ENCODE measurements around the gene TOMM34. TPM values are rescaled to one million over a fixed set of nuclear protein-coding genes. Genes with fewer than 3 reads are reported as not detected.

Gene TOMM34
- total and polyA plus RNA-seq, 7 experiments from 2014 or later, result 7.0 to 30.2 (median 8.8) TPM

GRCh38 chr20:44967207-44967807 is 7.1 kb upstream of the TOMM34 start:
- intact Hi-C loops (cut with micrococcal nuclease), result loop anchor here (1.0 to 10.0 kb wide), 7 partner anchors 23 to 757 kb away; partner anchors contain the start of genes SYS1 (in 2 of the 2), ADA (in 1 of the 2) and OSER1 (in 1 of the 2)
- peak in 8 of 9 donors; percentile 10 to 68 (median 60) for DNase-seq
- Histone ChIP-seq H3K9me3 (ENCODE audit: control insufficient read depth in 2 of 3, low read length in 3 of 3) (no peaks in the 10 kb centered on the region), H3K27ac (ENCODE audit: low read depth, low read length) (peak overlapping the region; percentile 91), H3K4me3 (ENCODE audit: low read length) (peak overlapping the region; percentile 75), H3K4me1 (ENCODE audit: control insufficient read depth in 2 of 2, insufficient read depth in 2 of 2, low read length in 2 of 2) (peaks cover 20 to 24% of the 10 kb centered on the region in 2 donors), H3K36me3 (ENCODE audit: control insufficient read depth in 2 of 3, insufficient read depth in 3 of 3, low read length in 3 of 3) (peaks cover 0 to 10% (median 4%) of the 10 kb centered on the region in 3 experiments), H3K27me3 (ENCODE audit: control insufficient read depth in 2 of 2, insufficient read depth in 2 of 2, low read length in 2 of 2) (no peaks in the 10 kb centered on the region)
- no peaks in the 10 kb centered on the region for H3K27me3 Mint-ChIP-seq
- H3K4me3 Mint-ChIP-seq, result peak overlapping the region; percentile 93 to 100 (median 95)
- H3K4me1 Mint-ChIP-seq, result peaks cover 32 to 56% (median 54%) of the 10 kb centered on the region in 7 donors
- ATAC-seq, result peak; percentile 47
- H3K36me3 Mint-ChIP-seq, result peaks cover 8 to 35% (median 11%) of the 10 kb centered on the region in 5 donors
- ChIA-PET POLR2A (interaction anchor here (0.6 to 7.6 kb wide), 21 partner anchors 10 to 446 kb away, joined by 3 to 190 read pairs (median 4); partner anchors contain the start of genes ADA and YWHAB), CTCF (interaction anchor here (0.6 to 4.0 kb wide), 4 partner anchors 11 to 583 kb away, joined by 3 to 28 read pairs (median 6); no protein-coding TSS in a partner anchor)
- H3K9me3 Mint-ChIP-seq, result peaks cover 0 to 1% (median 0%) of the 10 kb centered on the region in 11 donors
- peak overlapping the region; percentile 80 to 98 (median 88) for H3K27ac Mint-ChIP-seq

GRCh38 chr20:44966030-44966961 is 6.1 kb upstream of the TOMM34 start, which contains the start of gene STK4:
Gene STK4 (plus strand): TSS chr20:44966512. CDS start chr20:44966569, 57 bp downstream.
- POLR2A ChIA-PET, result interaction anchor here (0.6 to 7.6 kb wide), 17 partner anchors 12 to 756 kb away, joined by 3 to 190 read pairs (median 4); partner anchors contain the start of genes ADA, OSER1 and YWHAB

GRCh38 chr20:44965651-44966029 is 5.4 kb upstream of the TOMM34 start:
- intact Hi-C loops (cut with micrococcal nuclease), result loop anchor here (1.0 to 10.0 kb wide), 12 partner anchors 14 to 755 kb away; partner anchors contain the start of genes OSER1 (in 2 of the 2), SYS1 (in 2 of the 2), ADA (in 1 of the 2) and PABPC1L (in 1 of the 2)
- no peaks in the 10 kb centered on the region for H3K27me3 ChIP-seq (ENCODE audit: control insufficient read depth in 2 of 2, insufficient read depth in 2 of 2, low read length in 2 of 2)
- H3K36me3 ChIP-seq (ENCODE audit: control insufficient read depth in 2 of 3, insufficient read depth in 3 of 3, low read length in 3 of 3), result peaks cover 0 to 10% (median 0%) of the 10 kb centered on the region in 3 experiments
- peak overlapping the region; percentile 91 for H3K27ac ChIP-seq (ENCODE audit: low read depth, low read length)
- DNase-seq, result no peak
- no peak for ATAC-seq
- Mint-ChIP-seq H3K9me3 (peaks cover 0 to 1% (median 0%) of the 10 kb centered on the region in 11 donors), H3K4me3 (peak overlapping the region; percentile 93 to 100 (median 95)), H3K27me3 (no peaks in the 10 kb centered on the region), H3K36me3 (peaks cover 8 to 33% (median 11%) of the 10 kb centered on the region in 5 donors), H3K4me1 (peaks cover 28 to 59% (median 55%) of the 10 kb centered on the region in 7 donors), H3K27ac (peak overlapping the region; percentile 80 to 98 (median 88))
- CTCF ChIA-PET, result interaction anchor here (0.9 to 4.0 kb wide), 4 partner anchors 13 to 21 kb away, joined by 3 to 28 read pairs (median 4); no protein-coding TSS in a partner anchor
- POLR2A ChIA-PET, result interaction anchor here (0.7 to 7.6 kb wide), 10 partner anchors 13 to 755 kb away, joined by 3 to 190 read pairs (median 4); partner anchors contain the start of genes OSER1 and YWHAB
- peaks cover 14 to 16% of the 10 kb centered on the region in 2 donors for H3K4me1 ChIP-seq (ENCODE audit: control insufficient read depth in 2 of 2, insufficient read depth in 2 of 2, low read length in 2 of 2)
- peak overlapping the region; percentile 75 for H3K4me3 ChIP-seq (ENCODE audit: low read length)
- H3K9me3 ChIP-seq (ENCODE audit: control insufficient read depth in 2 of 3, low read length in 3 of 3), result no peaks in the 10 kb centered on the region

More at GRCh38 chr20:44966030-44966961, 6.1 kb upstream of the TOMM34 start, which contains the start of gene STK4:
- peak within 1 kb of the TSS; percentile 93 to 100 (median 95) for H3K4me3 Mint-ChIP-seq
- Histone ChIP-seq H3K9me3 (ENCODE audit: control insufficient read depth in 2 of 3, low read length in 3 of 3) (no peaks in the 10 kb centered on the region), H3K27ac (ENCODE audit: low read depth, low read length) (peak within 1 kb of the TSS; percentile 91), H3K36me3 (ENCODE audit: control insufficient read depth in 2 of 3, insufficient read depth in 3 of 3, low read length in 3 of 3) (peaks cover 0 to 10% (median 0%) of the 10 kb centered on the region in 3 experiments), H3K4me3 (ENCODE audit: low read length) (peak within 1 kb of the TSS; percentile 75), H3K4me1 (ENCODE audit: control insufficient read depth in 2 of 2, insufficient read depth in 2 of 2, low read length in 2 of 2) (peaks cover 16 to 17% of the 10 kb centered on the region in 2 donors), H3K27me3 (ENCODE audit: control insufficient read depth in 2 of 2, insufficient read depth in 2 of 2, low read length in 2 of 2) (no peaks in the 10 kb centered on the region)
- peak; percentile 93 to 98 (median 96) for DNase-seq
- peaks cover 8 to 34% (median 11%) of the 10 kb centered on the region in 5 donors for H3K36me3 Mint-ChIP-seq
- H3K27me3 Mint-ChIP-seq, result no peaks in the 10 kb centered on the region
- peak within 1 kb of the TSS; percentile 80 to 98 (median 90) for H3K27ac Mint-ChIP-seq
- intact Hi-C loops (cut with micrococcal nuclease), result loop anchor here (1.0 to 10.0 kb wide), 12 partner anchors 13 to 756 kb away; partner anchors contain the start of genes OSER1 (in 2 of the 2), SYS1 (in 2 of the 2), ADA (in 1 of the 2) and PABPC1L (in 1 of the 2)
- ATAC-seq, result peak; percentile 93
- CTCF ChIA-PET, result interaction anchor here (1.2 to 4.0 kb wide), 3 partner anchors 12 to 45 kb away, joined by 5 to 28 read pairs (median 7); no protein-coding TSS in a partner anchor
- peaks cover 0 to 1% (median 0%) of the 10 kb centered on the region in 11 donors for H3K9me3 Mint-ChIP-seq
- H3K4me1 Mint-ChIP-seq, result peaks cover 32 to 60% (median 55%) of the 10 kb centered on the region in 7 donors

GRCh38 chr20:44963325-44964215 is 3.4 kb upstream of the TOMM34 start:
- H3K4me3 Mint-ChIP-seq, result peak overlapping the region in 3 of 10 donors; percentile 31 to 65 (median 45)
- H3K27me3 ChIP-seq (ENCODE audit: control insufficient read depth in 2 of 2, insufficient read depth in 2 of 2, low read length in 2 of 2), result no peaks in the 10 kb centered on the region
- H3K27ac Mint-ChIP-seq, result peak overlapping the region in 6 of 9 donors; percentile 29 to 81 (median 60)
- H3K4me3 ChIP-seq (ENCODE audit: low read length), result no peak overlapping the region
- H3K4me1 Mint-ChIP-seq, result peaks cover 32 to 58% (median 52%) of the 10 kb centered on the region in 7 donors
- no peaks in the 10 kb centered on the region for H3K9me3 ChIP-seq (ENCODE audit: control insufficient read depth in 2 of 3, low read length in 3 of 3)
- H3K27ac ChIP-seq (ENCODE audit: low read depth, low read length), result no peak overlapping the region
- H3K9me3 Mint-ChIP-seq, result peaks cover 0 to 1% (median 0%) of the 10 kb centered on the region in 11 donors
- ChIA-PET CTCF (interaction anchor here (1.5 to 1.8 kb wide), 2 partner anchors 11 to 29 kb away, joined by 3 to 4 read pairs; no protein-coding TSS in a partner anchor), POLR2A (interaction anchor here (0.6 to 7.6 kb wide), 4 partner anchors 13 to 304 kb away, joined by 3 to 190 read pairs (median 4); no protein-coding TSS in a partner anchor)
- H3K27me3 Mint-ChIP-seq, result no peaks in the 10 kb centered on the region
- intact Hi-C loops (cut with micrococcal nuclease), result loop anchor here (10.0 kb wide), 2 partner anchors 319 to 401 kb away; partner anchors contain the start of gene SYS1 (in 2 of the 2)
- peaks cover 0 to 10% (median 0%) of the 10 kb centered on the region in 3 experiments for H3K36me3 ChIP-seq (ENCODE audit: control insufficient read depth in 2 of 3, insufficient read depth in 3 of 3, low read length in 3 of 3)
- DNase-seq (no peak), ATAC-seq (no peak)
- peaks cover 24 to 27% of the 10 kb centered on the region in 2 donors for H3K4me1 ChIP-seq (ENCODE audit: control insufficient read depth in 2 of 2, insufficient read depth in 2 of 2, low read length in 2 of 2)
- peaks cover 7 to 34% (median 10%) of the 10 kb centered on the region in 5 donors for H3K36me3 Mint-ChIP-seq

DNA sequence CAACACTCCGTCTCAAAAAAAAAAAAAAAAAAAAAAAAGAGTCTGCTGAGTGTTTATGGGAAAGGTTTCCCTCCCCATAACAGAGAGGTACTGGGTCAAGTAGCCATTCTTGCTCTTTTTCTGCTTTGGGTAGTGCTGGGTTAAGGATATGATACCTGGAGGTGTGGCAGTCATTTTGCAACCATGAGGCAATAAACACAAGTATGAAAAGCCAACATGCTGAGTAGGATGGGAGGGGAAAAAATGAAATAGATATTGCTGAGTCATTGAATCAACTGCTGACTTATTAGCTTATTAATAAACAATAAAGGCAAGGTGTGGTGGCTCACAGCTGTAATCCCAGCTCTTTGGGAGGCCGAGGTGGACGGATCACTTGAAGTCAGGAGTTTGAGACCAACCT is 2.3 kb upstream of the TOMM34 start:
- POLR2A ChIA-PET, result interaction anchor here (1.4 to 7.6 kb wide), 3 partner anchors 16 to 36 kb away, joined by 4 to 190 read pairs (median 6); no protein-coding TSS in a partner anchor
- H3K27ac ChIP-seq (ENCODE audit: low read depth, low read length), result no peak overlapping the region
- no peaks in the 10 kb centered on the region for H3K9me3 ChIP-seq (ENCODE audit: control insufficient read depth in 2 of 3, low read length in 3 of 3)
- intact Hi-C loops (cut with micrococcal nuclease), result loop anchor here (10.0 kb wide), 2 partner anchors 318 to 402 kb away; partner anchors contain the start of gene SYS1 (in 2 of the 2)
- ATAC-seq (no peak), DNase-seq (no peak)
- no peak overlapping the region for H3K4me3 ChIP-seq (ENCODE audit: low read length)
- Mint-ChIP-seq H3K27me3 (no peaks in the 10 kb centered on the region), H3K4me1 (peaks cover 26 to 66% (median 60%) of the 10 kb centered on the region in 7 donors), H3K27ac (peak overlapping the region in 2 of 9 donors; percentile 68 to 78), H3K4me3 (peak overlapping the region in 2 of 10 donors; percentile 39 to 68), H3K9me3 (peaks cover 0 to 1% (median 0%) of the 10 kb centered on the region in 11 donors), H3K36me3 (peaks cover 2 to 33% (median 6%) of the 10 kb centered on the region in 5 donors)
- CTCF ChIA-PET, result interaction anchor here (1.5 kb wide), 1 partner anchor 9 kb away, joined by 3 read pairs; no protein-coding TSS in a partner anchor
- no peaks in the 10 kb centered on the region for H3K27me3 ChIP-seq (ENCODE audit: control insufficient read depth in 2 of 2, insufficient read depth in 2 of 2, low read length in 2 of 2)
- H3K4me1 ChIP-seq (ENCODE audit: control insufficient read depth in 2 of 2, insufficient read depth in 2 of 2, low read length in 2 of 2), result peaks cover 30 to 32% of the 10 kb centered on the region in 2 donors
- peaks cover 0 to 10% (median 0%) of the 10 kb centered on the region in 3 experiments for H3K36me3 ChIP-seq (ENCODE audit: control insufficient read depth in 2 of 3, insufficient read depth in 3 of 3, low read length in 3 of 3)
